GM23338 (cell line): Measurements from ENCODE around the gene LDAF1. TPM values are rescaled to one million over a fixed set of nuclear protein-coding genes. Genes with fewer than 3 reads are reported as not detected.

ENCODE experiments used
- CREB1 ChIP-seq: fragments of 250-450 bp; sonication (Bioruptor Pico); IDR thresholded peaks from 2 replicates; pipeline ENCODE4 v1.5.0; 2020; ENCODE audit warnings: low read depth, mild to moderate bottlenecking, moderate library complexity
- ZNF331 ChIP-seq: fragments of 250-450 bp; sonication (Bioruptor Pico); IDR thresholded peaks from 2 replicates; pipeline ENCODE4 v1.5.0; 2020; ENCODE audit warnings: low read depth, mild to moderate bottlenecking, moderate library complexity
- polyA plus RNA-seq: library from polyadenylated mRNA; unstranded; fragments of >200 nt; fragmentation: Nextera tagmentation; extraction: Ambion mirVana; gene quantifications from 2 replicates; pipeline ENCODE4 v1.2.1, GENCODE V29; 2016
- total RNA-seq: library from RNA; depleted of rRNA; stranded (reverse); fragments of >200 nt; shearing (Covaris generic); gene quantifications from 2 replicates; pipeline ENCODE4 v1.2.3, GENCODE V29; 2014
- TF ChIP-seq, protein P1 (sequence below): IDR thresholded peaks from one replicate; pipeline ENCODE4 v1.6.1; 2018; ENCODE audit warnings: antibody characterized with exemption; ENCODE audit not compliant: unreplicated experiment
- TF ChIP-seq, protein P2 (sequence below): fragments of 250-450 bp; sonication (Bioruptor Pico); IDR thresholded peaks from 2 replicates; pipeline ENCODE4 v1.5.0; 2020; ENCODE audit warnings: mild to moderate bottlenecking, moderate library complexity

LDAF1 gene
- total and polyA plus RNA-seq, 2 experiments from 2014 or later: 20.5 to 33.8 TPM

GRCh38 chr16:21208446-21209230 lies 50.2 kb downstream of the LDAF1 start (continued):
- TF ChIP-seq, protein P1, sequence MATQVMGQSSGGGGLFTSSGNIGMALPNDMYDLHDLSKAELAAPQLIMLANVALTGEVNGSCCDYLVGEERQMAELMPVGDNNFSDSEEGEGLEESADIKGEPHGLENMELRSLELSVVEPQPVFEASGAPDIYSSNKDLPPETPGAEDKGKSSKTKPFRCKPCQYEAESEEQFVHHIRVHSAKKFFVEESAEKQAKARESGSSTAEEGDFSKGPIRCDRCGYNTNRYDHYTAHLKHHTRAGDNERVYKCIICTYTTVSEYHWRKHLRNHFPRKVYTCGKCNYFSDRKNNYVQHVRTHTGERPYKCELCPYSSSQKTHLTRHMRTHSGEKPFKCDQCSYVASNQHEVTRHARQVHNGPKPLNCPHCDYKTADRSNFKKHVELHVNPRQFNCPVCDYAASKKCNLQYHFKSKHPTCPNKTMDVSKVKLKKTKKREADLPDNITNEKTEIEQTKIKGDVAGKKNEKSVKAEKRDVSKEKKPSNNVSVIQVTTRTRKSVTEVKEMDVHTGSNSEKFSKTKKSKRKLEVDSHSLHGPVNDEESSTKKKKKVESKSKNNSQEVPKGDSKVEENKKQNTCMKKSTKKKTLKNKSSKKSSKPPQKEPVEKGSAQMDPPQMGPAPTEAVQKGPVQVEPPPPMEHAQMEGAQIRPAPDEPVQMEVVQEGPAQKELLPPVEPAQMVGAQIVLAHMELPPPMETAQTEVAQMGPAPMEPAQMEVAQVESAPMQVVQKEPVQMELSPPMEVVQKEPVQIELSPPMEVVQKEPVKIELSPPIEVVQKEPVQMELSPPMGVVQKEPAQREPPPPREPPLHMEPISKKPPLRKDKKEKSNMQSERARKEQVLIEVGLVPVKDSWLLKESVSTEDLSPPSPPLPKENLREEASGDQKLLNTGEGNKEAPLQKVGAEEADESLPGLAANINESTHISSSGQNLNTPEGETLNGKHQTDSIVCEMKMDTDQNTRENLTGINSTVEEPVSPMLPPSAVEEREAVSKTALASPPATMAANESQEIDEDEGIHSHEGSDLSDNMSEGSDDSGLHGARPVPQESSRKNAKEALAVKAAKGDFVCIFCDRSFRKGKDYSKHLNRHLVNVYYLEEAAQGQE: no peak
- TF ChIP-seq, protein P2, sequence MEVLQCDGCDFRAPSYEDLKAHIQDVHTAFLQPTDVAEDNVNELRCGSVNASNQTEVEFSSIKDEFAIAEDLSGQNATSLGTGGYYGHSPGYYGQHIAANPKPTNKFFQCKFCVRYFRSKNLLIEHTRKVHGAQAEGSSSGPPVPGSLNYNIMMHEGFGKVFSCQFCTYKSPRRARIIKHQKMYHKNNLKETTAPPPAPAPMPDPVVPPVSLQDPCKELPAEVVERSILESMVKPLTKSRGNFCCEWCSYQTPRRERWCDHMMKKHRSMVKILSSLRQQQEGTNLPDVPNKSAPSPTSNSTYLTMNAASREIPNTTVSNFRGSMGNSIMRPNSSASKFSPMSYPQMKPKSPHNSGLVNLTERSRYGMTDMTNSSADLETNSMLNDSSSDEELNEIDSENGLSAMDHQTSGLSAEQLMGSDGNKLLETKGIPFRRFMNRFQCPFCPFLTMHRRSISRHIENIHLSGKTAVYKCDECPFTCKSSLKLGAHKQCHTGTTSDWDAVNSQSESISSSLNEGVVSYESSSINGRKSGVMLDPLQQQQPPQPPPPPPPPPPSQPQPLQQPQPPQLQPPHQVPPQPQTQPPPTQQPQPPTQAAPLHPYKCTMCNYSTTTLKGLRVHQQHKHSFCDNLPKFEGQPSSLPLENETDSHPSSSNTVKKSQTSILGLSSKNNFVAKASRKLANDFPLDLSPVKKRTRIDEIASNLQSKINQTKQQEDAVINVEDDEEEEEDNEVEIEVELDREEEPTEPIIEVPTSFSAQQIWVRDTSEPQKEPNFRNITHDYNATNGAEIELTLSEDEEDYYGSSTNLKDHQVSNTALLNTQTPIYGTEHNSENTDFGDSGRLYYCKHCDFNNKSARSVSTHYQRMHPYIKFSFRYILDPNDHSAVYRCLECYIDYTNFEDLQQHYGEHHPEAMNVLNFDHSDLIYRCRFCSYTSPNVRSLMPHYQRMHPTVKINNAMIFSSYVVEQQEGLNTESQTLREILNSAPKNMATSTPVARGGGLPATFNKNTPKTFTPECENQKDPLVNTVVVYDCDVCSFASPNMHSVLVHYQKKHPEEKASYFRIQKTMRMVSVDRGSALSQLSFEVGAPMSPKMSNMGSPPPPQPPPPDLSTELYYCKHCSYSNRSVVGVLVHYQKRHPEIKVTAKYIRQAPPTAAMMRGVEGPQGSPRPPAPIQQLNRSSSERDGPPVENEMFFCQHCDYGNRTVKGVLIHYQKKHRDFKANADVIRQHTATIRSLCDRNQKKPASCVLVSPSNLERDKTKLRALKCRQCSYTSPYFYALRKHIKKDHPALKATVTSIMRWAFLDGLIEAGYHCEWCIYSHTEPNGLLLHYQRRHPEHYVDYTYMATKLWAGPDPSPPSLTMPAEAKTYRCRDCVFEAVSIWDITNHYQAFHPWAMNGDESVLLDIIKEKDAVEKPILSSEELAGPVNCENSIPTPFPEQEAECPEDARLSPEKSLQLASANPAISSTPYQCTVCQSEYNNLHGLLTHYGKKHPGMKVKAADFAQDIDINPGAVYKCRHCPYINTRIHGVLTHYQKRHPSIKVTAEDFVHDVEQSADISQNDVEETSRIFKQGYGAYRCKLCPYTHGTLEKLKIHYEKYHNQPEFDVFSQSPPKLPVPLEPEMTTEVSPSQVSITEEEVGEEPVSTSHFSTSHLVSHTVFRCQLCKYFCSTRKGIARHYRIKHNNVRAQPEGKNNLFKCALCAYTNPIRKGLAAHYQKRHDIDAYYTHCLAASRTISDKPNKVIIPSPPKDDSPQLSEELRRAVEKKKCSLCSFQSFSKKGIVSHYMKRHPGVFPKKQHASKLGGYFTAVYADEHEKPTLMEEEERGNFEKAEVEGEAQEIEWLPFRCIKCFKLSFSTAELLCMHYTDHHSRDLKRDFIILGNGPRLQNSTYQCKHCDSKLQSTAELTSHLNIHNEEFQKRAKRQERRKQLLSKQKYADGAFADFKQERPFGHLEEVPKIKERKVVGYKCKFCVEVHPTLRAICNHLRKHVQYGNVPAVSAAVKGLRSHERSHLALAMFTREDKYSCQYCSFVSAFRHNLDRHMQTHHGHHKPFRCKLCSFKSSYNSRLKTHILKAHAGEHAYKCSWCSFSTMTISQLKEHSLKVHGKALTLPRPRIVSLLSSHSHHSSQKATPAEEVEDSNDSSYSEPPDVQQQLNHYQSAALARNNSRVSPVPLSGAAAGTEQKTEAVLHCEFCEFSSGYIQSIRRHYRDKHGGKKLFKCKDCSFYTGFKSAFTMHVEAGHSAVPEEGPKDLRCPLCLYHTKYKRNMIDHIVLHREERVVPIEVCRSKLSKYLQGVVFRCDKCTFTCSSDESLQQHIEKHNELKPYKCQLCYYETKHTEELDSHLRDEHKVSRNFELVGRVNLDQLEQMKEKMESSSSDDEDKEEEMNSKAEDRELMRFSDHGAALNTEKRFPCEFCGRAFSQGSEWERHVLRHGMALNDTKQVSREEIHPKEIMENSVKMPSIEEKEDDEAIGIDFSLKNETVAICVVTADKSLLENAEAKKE: no peak
- TF ChIP-seq CREB1 (CRISPR knock-in tag): no peak
- TF ChIP-seq ZNF331 (CRISPR knock-in tag): no peak
